AG09309 (cell line): ENCODE results near the gene MASP2.
"Not testable (repeated sequence)": the region's sequence is repeated elsewhere in the genome, so short reads cannot be mapped to it uniquely, and the experiment has no call there.

Source experiments
- DNase-seq: peaks from one replicate; pipeline ENCODE4 v3.0.0-alpha.2; 2010; ENCODE audit warnings: low read depth
- H3K4me3 ChIP-seq: 2 replicates; pipeline ENCODE4 v1.5.1; 2011; ENCODE audit warnings: mild to moderate bottlenecking, low read depth, low read length, moderate library complexity; ENCODE audit not compliant: control insufficient read depth
- CTCF ChIP-seq: IDR thresholded peaks from 2 replicates; pipeline ENCODE4 v1.5.1; 2011; ENCODE audit warnings: mild to moderate bottlenecking, low read depth, low read length, inconsistent platforms; ENCODE audit not compliant: insufficient read depth, control insufficient read depth; ENCODE audit errors: missing control alignments

MASP2 gene

GRCh38 chr1:11070876-11071275 is 23.8 kb upstream of the MASP2 start:
- DNase-seq, result no peak
- TF ChIP-seq CTCF, result no peak
- no peak overlapping the region for H3K4me3 ChIP-seq

- no peak for TF ChIP-seq CTCF
- DNase-seq, result no peak
- no peak overlapping the region for H3K4me3 ChIP-seq
Measured at GRCh38 chr1:11068600-11069473, 21.8 kb upstream of the MASP2 start.

GRCh38 chr1:11067716-11068599 is 20.9 kb upstream of the MASP2 start:
- no peak for DNase-seq
- TF ChIP-seq CTCF, result no peak
- no peak overlapping the region for H3K4me3 ChIP-seq

- DNase-seq, result no peak
- TF ChIP-seq CTCF, result no peak
- H3K4me3 ChIP-seq, result no peak overlapping the region
Measured at GRCh38 chr1:11065796-11066195, 18.8 kb upstream of the MASP2 start.

GRCh38 chr1:11064942-11065341 is 17.9 kb upstream of the MASP2 start:
- TF ChIP-seq CTCF, result no peak
- DNase-seq, result no peak
- H3K4me3 ChIP-seq, result no peak overlapping the region

- H3K4me3 ChIP-seq, DNase-seq: not testable (repeated sequence)
Measured at GRCh38 chr1:11063937-11064537, 17.0 kb upstream of the MASP2 start.
